Panc1 (cell line): Measurements from ENCODE around the gene NMT1. TPM values are rescaled to one million over a fixed set of nuclear protein-coding genes. Genes with fewer than 3 reads are reported as not detected.

Experiments
- ATAC-seq: fragments of 200-7000 bp; cut with Tn5 transposase; 2 replicates; pipeline ENCODE4 v1.9.1; 2020; ENCODE audit warnings: mild to moderate bottlenecking, moderate library complexity
- BruUV-seq: library from RNA; stranded (reverse); fragments of 400-500 nt; replicated peaks from 2 replicates; lab custom pipeline; 2021; lab: Mats Ljungman, UMichigan
- CTCF ChIA-PET: fragments of 300-600 bp; sonication (Branson Sonifier 250); formaldehyde crosslinking; loops from one replicate; lab custom pipeline; 2022; ENCODE audit warnings: antibody characterized with exemption; lab: Charles Lee
- POLR2A ChIA-PET: fragments of 300-600 bp; sonication (Branson Sonifier 250); formaldehyde crosslinking; loops from one replicate; lab custom pipeline; 2022; ENCODE audit warnings: antibody characterized with exemption; lab: Charles Lee
- DNase-seq: peaks from one replicate; pipeline ENCODE4 v3.0.0-alpha.2; 2010; ENCODE audit warnings: low read depth, low spot score
- H3K27ac ChIP-seq: 2 replicates; pipeline ENCODE4 v1.5.1; 2011; ENCODE audit warnings: mild to moderate bottlenecking, low read length, inconsistent platforms
- H3K27me3 ChIP-seq: fragments of 200-500 bp; sonication (Bioruptor generic); 2 replicates; pipeline ENCODE4 v1.6.0; 2014; ENCODE audit warnings: low read length, inconsistent platforms; ENCODE audit not compliant: control insufficient read depth, insufficient read depth
- H3K36me3 ChIP-seq: fragments of 200-500 bp; sonication (Bioruptor generic); 2 replicates; pipeline ENCODE4 v1.5.1; 2014; ENCODE audit warnings: inconsistent platforms, mild to moderate bottlenecking, low read length, moderate library complexity; ENCODE audit not compliant: control insufficient read depth, insufficient read depth
- H3K4me1 ChIP-seq: 2 replicates; pipeline ENCODE4 v1.5.1; 2011; ENCODE audit warnings: inconsistent platforms, mild to moderate bottlenecking, low read length, moderate library complexity; ENCODE audit not compliant: control insufficient read depth, insufficient read depth
- H3K4me3 ChIP-seq, 2 experiments: 2 replicates each; pipeline ENCODE4 v1.5.1; 2011 to 2012; ENCODE audit warnings: low read depth in 2 of 2, low read length in 2 of 2, mild to moderate bottlenecking in 2 of 2, inconsistent platforms in 1 of 2, moderate library complexity in 1 of 2
- H3K9me3 ChIP-seq: fragments of 200-500 bp; sonication (Bioruptor generic); 2 replicates; pipeline ENCODE4 v1.5.1; 2014; ENCODE audit warnings: low read depth, mild to moderate bottlenecking, inconsistent platforms, low read length, moderate library complexity; ENCODE audit not compliant: control insufficient read depth, insufficient read depth
- CTCF ChIP-seq: fragments of 450-650 bp; IDR thresholded peaks from 2 replicates; pipeline ENCODE4 v1.5.1; 2017; ENCODE audit warnings: mild to moderate bottlenecking
- POLR2AphosphoS5 ChIP-seq: IDR thresholded peaks from 2 replicates; pipeline ENCODE4 v1.6.1; 2012; ENCODE audit warnings: mild to moderate bottlenecking, low read depth, low read length, moderate library complexity
- SIN3A ChIP-seq: IDR thresholded peaks from 2 replicates; pipeline ENCODE4 v1.6.1; 2012; ENCODE audit warnings: low read depth, mild to moderate bottlenecking, low read length, moderate library complexity, borderline replicate concordance; ENCODE audit not compliant: insufficient read depth
- TCF7L2 ChIP-seq: IDR thresholded peaks from 2 replicates; pipeline ENCODE4 v1.6.1; 2011; ENCODE audit warnings: mild to moderate bottlenecking, low read depth, low read length, inconsistent platforms
- in situ Hi-C: cut with HindIII; loops from 2 replicates; pipeline ENCODE4 v1.10.0; 2016; ENCODE audit warnings: low sequenced_read_pairs, low pct_unique_long_range_greater_than_20kb
- intact Hi-C: fragments of 100-400 bp; cut with micrococcal nuclease; formaldehyde crosslinking; loops from one replicate; pipeline ENCODE4 v1.10.0; 2022; ENCODE audit not compliant: unreplicated experiment
- total RNA-seq: library from RNA; stranded (reverse); gene quantifications from one replicate; pipeline ENCODE4 v1.2.1, GENCODE V29; 2021; ENCODE audit not compliant: unreplicated experiment
- TF ChIP-seq, protein P1 (sequence below), 2 experiments: IDR thresholded peaks; 2 replicates each; pipeline ENCODE4 v1.6.1; 2011 to 2012; ENCODE audit warnings: low read depth in 2 of 2, control low read depth in 1 of 2, low read length in 1 of 2, mild to moderate bottlenecking in 1 of 2, moderate library complexity in 1 of 2; ENCODE audit not compliant: insufficient read depth in 1 of 2

NMT1 gene
- total RNA-seq, 1 experiment from 2014 or later, result 105 TPM

GRCh38 chr17:45029096-45029495, 32.0 kb upstream of the NMT1 start:
- H3K36me3 ChIP-seq, result no peaks in the 10 kb centered on the region
- BruUV-seq, result no TSS peak
- ChIA-PET POLR2A (interaction anchor here (0.6 kb wide), 1 partner anchor 168 kb away, joined by 6 read pairs; no protein-coding TSS in a partner anchor), CTCF (no interaction called here)
- H3K27ac ChIP-seq, result no peak overlapping the region
- intact Hi-C loops (no loop called here), in situ Hi-C loops (no loop called here)
- H3K4me1 ChIP-seq, result no peaks in the 10 kb centered on the region
- TF ChIP-seq POLR2AphosphoS5 (no peak), CTCF (no peak), SIN3A (no peak), TCF7L2 (no peak)
- TF ChIP-seq, protein P1, sequence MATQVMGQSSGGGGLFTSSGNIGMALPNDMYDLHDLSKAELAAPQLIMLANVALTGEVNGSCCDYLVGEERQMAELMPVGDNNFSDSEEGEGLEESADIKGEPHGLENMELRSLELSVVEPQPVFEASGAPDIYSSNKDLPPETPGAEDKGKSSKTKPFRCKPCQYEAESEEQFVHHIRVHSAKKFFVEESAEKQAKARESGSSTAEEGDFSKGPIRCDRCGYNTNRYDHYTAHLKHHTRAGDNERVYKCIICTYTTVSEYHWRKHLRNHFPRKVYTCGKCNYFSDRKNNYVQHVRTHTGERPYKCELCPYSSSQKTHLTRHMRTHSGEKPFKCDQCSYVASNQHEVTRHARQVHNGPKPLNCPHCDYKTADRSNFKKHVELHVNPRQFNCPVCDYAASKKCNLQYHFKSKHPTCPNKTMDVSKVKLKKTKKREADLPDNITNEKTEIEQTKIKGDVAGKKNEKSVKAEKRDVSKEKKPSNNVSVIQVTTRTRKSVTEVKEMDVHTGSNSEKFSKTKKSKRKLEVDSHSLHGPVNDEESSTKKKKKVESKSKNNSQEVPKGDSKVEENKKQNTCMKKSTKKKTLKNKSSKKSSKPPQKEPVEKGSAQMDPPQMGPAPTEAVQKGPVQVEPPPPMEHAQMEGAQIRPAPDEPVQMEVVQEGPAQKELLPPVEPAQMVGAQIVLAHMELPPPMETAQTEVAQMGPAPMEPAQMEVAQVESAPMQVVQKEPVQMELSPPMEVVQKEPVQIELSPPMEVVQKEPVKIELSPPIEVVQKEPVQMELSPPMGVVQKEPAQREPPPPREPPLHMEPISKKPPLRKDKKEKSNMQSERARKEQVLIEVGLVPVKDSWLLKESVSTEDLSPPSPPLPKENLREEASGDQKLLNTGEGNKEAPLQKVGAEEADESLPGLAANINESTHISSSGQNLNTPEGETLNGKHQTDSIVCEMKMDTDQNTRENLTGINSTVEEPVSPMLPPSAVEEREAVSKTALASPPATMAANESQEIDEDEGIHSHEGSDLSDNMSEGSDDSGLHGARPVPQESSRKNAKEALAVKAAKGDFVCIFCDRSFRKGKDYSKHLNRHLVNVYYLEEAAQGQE (IDR thresholded peaks at IDR 0.05; ENCODE audit: insufficient read depth in 1 of 2, low read depth in 2 of 2, low read length in 1 of 2), result no peak
- no peak for ATAC-seq
- H3K4me3 ChIP-seq, result no peak overlapping the region
- H3K9me3 ChIP-seq, result no peaks in the 10 kb centered on the region
- no peak for DNase-seq
- no peaks in the 10 kb centered on the region for H3K27me3 ChIP-seq

- no peak overlapping the region for H3K27ac ChIP-seq
- H3K9me3 ChIP-seq, result no peaks in the 10 kb centered on the region
- H3K27me3 ChIP-seq, result no peaks in the 10 kb centered on the region
- CTCF ChIA-PET, result no interaction called here
- POLR2A ChIA-PET, result no interaction called here
- no peak for TF ChIP-seq POLR2AphosphoS5
- no peak for TF ChIP-seq SIN3A
- TF ChIP-seq CTCF, result no peak
- TF ChIP-seq, protein P1 (IDR thresholded peaks at IDR 0.05; ENCODE audit: insufficient read depth in 1 of 2, low read depth in 2 of 2, low read length in 1 of 2), result no peak
- no peak for TF ChIP-seq TCF7L2
- in situ Hi-C loops, result no loop called here
- H3K4me1 ChIP-seq, result no peaks in the 10 kb centered on the region
- no peaks in the 10 kb centered on the region for H3K36me3 ChIP-seq
- H3K4me3 ChIP-seq, result no peak overlapping the region
- BruUV-seq, result no TSS peak
- intact Hi-C loops, result no loop called here
- ATAC-seq (no peak), DNase-seq (no peak)
Observed at GRCh38 chr17:45029758-45030423, 31.2 kb upstream of the NMT1 start.
